HepG2 (cell line): ENCODE results near the gene WNT5B. TPM values are rescaled to one million over a fixed set of nuclear protein-coding genes. Genes with fewer than 3 reads are reported as not detected.

ENCODE experiments used
- ARNT ChIP-seq: fragments of 450-650 bp; IDR thresholded peaks from 2 replicates; pipeline ENCODE4 v1.6.1; 2017
- CBX2 ChIP-seq, 2 experiments: fragments of 200-600 bp in 1 of 2; sonication (generic); formaldehyde crosslinking in 1 of 2; IDR thresholded peaks; 2 replicates each; pipeline versions ENCODE4 v1.7.0 to v1.8.1; 2018 to 2022; ENCODE audit warnings: low read depth in 2 of 2, low read length in 1 of 2, mild to moderate bottlenecking in 1 of 2, missing genetic modification reagents in 1 of 2
- JARID2 ChIP-seq: sonication (generic); formaldehyde crosslinking; IDR thresholded peaks from 2 replicates; pipeline ENCODE4 v1.8.1; 2023; ENCODE audit warnings: missing genetic modification reagents, inconsistent platforms; ENCODE audit not compliant: insufficient replicate concordance
- ZBTB44 ChIP-seq: sonication (generic); formaldehyde crosslinking; IDR thresholded peaks from 2 replicates; pipeline ENCODE4 v1.4.0; 2020; ENCODE audit warnings: missing genetic modification reagents
- ZNF205 ChIP-seq: IDR thresholded peaks from 2 replicates; pipeline ENCODE4 v1.6.1; 2018; ENCODE audit warnings: missing biosample characterization, missing genetic modification reagents
- ZNF318 ChIP-seq: sonication (generic); formaldehyde crosslinking; IDR thresholded peaks from 2 replicates; pipeline ENCODE4 v1.4.0; 2020; ENCODE audit warnings: mild to moderate bottlenecking, missing genetic modification reagents
- ZNF737 ChIP-seq: sonication (generic); formaldehyde crosslinking; IDR thresholded peaks from 2 replicates; pipeline ENCODE4 v1.5.0; 2020; ENCODE audit warnings: missing genetic modification reagents, mild to moderate bottlenecking, borderline replicate concordance
- ZNF782 ChIP-seq: sonication (generic); formaldehyde crosslinking; IDR thresholded peaks from 2 replicates; pipeline ENCODE4 v1.4.0; 2020; ENCODE audit warnings: missing genetic modification reagents, mild to moderate bottlenecking, borderline replicate concordance
- polyA plus RNA-seq, 8 experiments: library from polyadenylated mRNA; depleted of rRNA in 3 of 8; stranded (reverse) in 7 of 8; unstranded in 1 of 8; fragments of >200 nt; fragmentation: Illumina TruSeq in 4 of 8; extraction: Trizol in 4 of 8; gene quantifications; 2 replicates each; pipeline versions ENCODE4 v1.2.1 to v1.2.3, GENCODE V29; 2011 to 2016; ENCODE audit warnings: low read depth in 4 of 8, missing spikeins in 1 of 8, mixed read lengths in 1 of 8; ENCODE audit not compliant: insufficient read depth in 1 of 8
- total RNA-seq, 5 experiments: library from RNA; depleted of rRNA; stranded (reverse); fragments of >200 nt; fragmentation: Illumina TruSeq; extraction: Trizol; gene quantifications; 2 replicates each; pipeline ENCODE4 v1.2.3, GENCODE V29; 2016; ENCODE audit warnings: low read depth in 1 of 5
- TF ChIP-seq, protein P1 (sequence below): IDR thresholded peaks from 2 replicates; pipeline ENCODE4 v1.6.1; 2016; ENCODE audit warnings: low read depth, missing genetic modification reagents, missing compliant biosample characterization
- TF ChIP-seq, protein P2 (sequence below): sonication (generic); formaldehyde crosslinking; IDR thresholded peaks from 2 replicates; pipeline ENCODE4 v1.8.0; 2022; ENCODE audit warnings: missing genetic modification reagents, mild to moderate bottlenecking, inconsistent platforms, borderline replicate concordance

Gene WNT5B
- total and polyA plus RNA-seq, 2 of the 13 experiments (the other 11 are each of a cell fraction or from before 2014, with no cell fraction given) = 0.04 TPM; not detected in 1

DNA sequence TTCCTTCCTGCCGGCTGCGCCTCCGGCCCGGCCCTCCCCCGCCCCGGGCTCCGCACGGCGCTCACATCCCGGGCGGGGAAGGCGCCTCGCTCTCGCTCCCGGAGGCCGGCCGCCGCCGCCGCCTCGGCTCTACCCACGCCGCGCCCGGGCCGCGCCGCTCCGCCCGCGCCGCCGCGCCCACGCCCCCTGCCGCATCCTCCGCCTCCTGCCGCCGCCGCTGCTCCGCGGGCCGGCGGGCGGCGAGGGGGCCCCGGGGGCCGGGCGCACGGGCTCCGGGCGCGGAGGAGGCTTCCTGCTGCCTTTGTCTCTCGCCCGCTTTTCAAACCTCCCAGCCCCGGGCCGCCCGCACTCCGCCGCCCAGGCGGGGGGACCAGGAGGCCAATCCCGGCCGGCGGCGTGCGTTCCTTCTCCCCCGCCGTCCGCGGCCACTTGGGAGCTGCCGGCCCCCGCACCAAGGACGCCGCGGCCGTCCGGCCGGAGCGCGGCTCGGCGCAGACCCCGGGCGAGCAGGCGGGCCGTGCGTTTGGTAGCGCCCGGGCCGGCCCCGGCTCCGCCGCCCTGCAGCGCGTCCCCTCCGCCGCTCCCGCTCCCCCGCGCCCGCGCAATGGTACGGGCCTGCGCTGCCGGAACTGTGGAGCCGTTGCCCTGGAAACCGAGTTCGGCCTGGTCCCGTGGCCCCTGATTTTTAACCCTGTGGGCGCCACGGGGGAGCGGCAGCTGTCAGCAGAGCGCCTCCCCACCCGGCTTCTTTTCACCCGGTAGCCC is 34.6 kb upstream of the WNT5B start, which contains the start of gene FBXL14 (continued):
- no peak for TF ChIP-seq JARID2 (CRISPR knock-in tag)
- TF ChIP-seq, protein P1, sequence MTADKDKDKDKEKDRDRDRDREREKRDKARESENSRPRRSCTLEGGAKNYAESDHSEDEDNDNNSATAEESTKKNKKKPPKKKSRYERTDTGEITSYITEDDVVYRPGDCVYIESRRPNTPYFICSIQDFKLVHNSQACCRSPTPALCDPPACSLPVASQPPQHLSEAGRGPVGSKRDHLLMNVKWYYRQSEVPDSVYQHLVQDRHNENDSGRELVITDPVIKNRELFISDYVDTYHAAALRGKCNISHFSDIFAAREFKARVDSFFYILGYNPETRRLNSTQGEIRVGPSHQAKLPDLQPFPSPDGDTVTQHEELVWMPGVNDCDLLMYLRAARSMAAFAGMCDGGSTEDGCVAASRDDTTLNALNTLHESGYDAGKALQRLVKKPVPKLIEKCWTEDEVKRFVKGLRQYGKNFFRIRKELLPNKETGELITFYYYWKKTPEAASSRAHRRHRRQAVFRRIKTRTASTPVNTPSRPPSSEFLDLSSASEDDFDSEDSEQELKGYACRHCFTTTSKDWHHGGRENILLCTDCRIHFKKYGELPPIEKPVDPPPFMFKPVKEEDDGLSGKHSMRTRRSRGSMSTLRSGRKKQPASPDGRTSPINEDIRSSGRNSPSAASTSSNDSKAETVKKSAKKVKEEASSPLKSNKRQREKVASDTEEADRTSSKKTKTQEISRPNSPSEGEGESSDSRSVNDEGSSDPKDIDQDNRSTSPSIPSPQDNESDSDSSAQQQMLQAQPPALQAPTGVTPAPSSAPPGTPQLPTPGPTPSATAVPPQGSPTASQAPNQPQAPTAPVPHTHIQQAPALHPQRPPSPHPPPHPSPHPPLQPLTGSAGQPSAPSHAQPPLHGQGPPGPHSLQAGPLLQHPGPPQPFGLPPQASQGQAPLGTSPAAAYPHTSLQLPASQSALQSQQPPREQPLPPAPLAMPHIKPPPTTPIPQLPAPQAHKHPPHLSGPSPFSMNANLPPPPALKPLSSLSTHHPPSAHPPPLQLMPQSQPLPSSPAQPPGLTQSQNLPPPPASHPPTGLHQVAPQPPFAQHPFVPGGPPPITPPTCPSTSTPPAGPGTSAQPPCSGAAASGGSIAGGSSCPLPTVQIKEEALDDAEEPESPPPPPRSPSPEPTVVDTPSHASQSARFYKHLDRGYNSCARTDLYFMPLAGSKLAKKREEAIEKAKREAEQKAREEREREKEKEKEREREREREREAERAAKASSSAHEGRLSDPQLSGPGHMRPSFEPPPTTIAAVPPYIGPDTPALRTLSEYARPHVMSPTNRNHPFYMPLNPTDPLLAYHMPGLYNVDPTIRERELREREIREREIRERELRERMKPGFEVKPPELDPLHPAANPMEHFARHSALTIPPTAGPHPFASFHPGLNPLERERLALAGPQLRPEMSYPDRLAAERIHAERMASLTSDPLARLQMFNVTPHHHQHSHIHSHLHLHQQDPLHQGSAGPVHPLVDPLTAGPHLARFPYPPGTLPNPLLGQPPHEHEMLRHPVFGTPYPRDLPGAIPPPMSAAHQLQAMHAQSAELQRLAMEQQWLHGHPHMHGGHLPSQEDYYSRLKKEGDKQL = no peak
- TF ChIP-seq CBX2 (IDR thresholded peaks at IDR 0.05; ENCODE audit: low read depth, low read length) = no peak
- no peak for TF ChIP-seq CBX2 (CRISPR knock-in tag; IDR thresholded peaks at IDR 0.05; ENCODE audit: low read depth)
- no peak for TF ChIP-seq ZNF782 (CRISPR knock-in tag)
- no peak for TF ChIP-seq ZBTB44 (CRISPR knock-in tag)
- no peak for TF ChIP-seq ARNT
- TF ChIP-seq ZNF737 (CRISPR knock-in tag) = no peak
- no peak for TF ChIP-seq ZNF318 (CRISPR knock-in tag)
- TF ChIP-seq, protein P2, sequence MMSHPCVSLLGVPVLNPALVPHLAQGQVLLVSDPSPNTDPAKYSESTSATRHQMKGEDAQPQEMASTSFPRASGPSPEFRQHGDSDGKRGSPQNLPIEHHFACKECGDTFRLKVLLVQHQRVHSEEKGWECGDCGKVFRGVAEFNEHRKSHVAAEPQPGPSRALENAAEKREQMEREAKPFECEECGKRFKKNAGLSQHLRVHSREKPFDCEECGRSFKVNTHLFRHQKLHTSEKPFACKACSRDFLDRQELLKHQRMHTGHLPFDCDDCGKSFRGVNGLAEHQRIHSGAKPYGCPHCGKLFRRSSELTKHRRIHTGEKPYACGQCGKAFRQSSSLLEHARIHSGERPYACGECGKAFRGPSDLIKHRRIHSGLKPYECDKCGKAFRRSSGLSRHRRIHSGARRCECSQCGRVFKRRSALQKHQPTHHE (CRISPR knock-in tag) = no peak
- no peak for TF ChIP-seq ZNF205 (CRISPR knock-in tag)
